Stimulated activated CD4-positive, alpha-beta T cell treated with anti-CD3 and anti-CD28 coated beads, TNF-alpha, amount 100 ng/mL, for 4 hours (primary cell): ENCODE measurements around the gene CD47.

Source experiments
- DNase-seq, 3 experiments: peaks; one replicate each; pipeline ENCODE4 v3.0.0-alpha.2; 2020; ENCODE audit warnings: low read depth in 3 of 3

The CD47 gene

DNA sequence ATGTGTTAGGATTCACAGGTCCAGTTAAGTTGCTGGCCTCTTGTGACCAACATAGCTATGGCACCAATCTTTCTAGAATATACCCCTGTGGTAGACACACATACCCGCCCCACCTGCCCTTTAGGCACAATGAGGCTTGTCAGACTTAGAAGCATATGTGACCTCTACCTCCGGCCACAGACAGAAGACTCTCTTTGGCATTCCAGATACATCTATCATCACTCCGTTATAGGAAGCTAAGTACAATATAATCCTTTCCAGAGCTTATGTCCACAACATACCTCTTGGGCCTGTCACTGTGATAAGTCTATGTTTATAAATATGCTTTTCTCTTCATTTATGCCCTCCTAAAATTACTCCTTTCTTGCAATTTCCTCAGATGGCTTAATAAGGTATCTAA lies 39.8 kb downstream of the CD47 start:
- no peak for DNase-seq

DNA sequence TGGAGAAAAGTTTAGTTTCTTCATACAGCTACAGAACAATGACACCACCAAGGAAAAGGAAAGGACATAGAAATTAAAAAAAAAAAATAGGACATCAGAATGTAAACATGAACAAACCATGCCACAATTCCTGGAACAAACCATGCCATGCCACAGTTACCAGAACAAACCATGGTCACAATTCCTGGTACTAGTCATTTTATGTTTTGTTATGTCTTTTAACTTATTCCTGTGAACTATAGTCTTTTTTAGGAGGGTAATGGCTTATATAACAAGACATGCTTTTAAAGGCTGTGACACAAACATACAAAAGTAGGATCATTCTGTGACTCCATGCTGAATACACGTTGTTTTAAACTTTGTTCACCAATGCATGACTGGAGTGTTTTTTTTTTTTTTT lies 42.8 kb downstream of the CD47 start:
- DNase-seq: no peak

DNA sequence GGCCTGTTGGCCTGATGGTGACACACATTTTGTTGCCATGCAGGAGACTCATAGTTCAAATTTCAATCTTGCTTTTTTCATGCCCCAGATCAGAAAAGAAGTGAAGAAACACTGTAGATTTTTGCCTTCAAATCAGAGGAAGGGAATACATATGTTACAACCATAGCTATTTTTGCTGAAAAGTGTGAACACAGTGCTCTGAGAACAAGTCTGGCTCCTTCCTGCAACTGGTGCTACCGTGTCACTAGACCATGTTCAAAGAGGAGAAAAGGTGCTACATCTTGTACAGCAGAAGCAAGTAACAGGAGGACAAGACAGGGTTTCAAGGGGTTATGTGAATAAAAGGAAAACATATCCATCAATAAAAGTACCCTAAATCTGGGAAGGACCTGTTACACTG lies 44.6 kb downstream of the CD47 start:
- DNase-seq: no peak

DNA sequence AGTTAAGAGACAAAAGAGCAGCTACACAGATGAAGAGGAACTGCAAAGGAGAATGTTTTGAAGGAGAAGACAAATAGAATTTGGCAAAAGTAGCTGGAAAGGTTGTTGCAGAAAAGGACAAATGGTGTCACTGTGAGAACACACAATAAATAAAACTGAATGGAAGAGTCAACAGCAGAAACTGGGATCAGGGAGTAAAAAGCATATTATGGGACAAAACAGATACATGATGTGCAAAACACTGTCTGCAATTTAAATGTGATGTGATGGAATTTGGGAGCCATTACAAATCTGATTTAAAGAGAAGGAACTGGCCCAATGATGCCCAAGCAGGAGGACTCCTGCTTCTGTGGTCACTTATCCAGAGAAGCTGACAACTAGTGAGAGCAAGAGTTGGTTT lies 46.1 kb downstream of the CD47 start:
- no peak for DNase-seq

DNA sequence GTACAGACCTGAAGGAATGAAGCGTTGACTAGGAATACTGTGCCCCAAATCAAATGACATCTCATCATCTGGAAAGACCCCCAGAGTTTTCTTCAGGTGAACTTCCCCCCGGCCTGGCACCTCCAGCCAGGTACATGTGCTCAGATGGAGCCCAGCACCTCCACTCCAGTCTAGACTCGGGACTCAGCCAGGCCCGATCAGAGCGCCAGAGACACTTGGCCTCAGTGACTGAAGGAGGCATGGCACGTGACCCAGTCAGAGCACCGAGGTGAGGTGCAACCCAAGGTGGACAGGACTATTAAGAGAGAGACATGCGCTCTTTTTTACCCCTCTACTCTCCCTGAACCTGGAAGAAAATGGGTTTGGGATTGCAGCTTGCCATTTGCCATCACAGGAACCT lies 48.5 kb downstream of the CD47 start:
- DNase-seq: no peak

DNA sequence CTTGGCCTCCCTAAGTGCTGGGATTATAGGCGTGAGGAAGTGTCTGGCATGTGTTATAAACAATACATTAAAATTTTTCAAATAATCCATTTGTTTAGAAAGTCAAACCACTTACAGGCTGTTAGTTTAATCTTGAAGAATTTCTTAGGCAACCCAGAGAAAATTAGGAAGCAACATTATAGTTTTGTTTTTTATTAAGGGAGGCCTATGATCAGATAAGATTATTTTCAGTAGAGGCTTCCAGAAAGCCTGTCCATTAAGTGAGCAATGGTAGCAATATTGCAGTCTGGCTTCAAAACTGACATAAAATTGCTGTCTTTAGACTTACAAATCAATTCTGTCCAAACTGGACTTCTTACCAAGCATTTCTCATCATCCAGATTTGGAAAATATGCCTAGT lies 49.6 kb downstream of the CD47 start:
- DNase-seq: no peak

DNA sequence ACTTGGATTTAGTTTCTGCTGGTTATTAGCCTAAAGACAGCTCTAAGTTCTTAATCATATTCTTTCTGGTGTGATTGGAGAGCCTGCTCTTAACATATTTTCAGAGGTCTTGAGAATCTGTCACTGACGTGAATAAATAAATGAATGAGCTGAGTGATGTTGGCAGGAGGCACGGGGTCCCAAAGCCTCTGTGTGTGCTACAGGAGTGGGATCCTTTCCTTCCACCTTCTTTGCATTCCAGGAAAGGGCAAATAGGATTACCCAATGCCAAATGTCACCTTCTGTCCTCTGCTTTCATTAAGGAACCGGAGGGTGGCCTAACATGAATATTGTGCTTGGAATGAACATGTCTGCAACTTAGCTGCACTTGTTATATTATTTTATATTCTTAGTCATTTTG lies 53.1 kb downstream of the CD47 start:
- DNase-seq: no peak

DNA sequence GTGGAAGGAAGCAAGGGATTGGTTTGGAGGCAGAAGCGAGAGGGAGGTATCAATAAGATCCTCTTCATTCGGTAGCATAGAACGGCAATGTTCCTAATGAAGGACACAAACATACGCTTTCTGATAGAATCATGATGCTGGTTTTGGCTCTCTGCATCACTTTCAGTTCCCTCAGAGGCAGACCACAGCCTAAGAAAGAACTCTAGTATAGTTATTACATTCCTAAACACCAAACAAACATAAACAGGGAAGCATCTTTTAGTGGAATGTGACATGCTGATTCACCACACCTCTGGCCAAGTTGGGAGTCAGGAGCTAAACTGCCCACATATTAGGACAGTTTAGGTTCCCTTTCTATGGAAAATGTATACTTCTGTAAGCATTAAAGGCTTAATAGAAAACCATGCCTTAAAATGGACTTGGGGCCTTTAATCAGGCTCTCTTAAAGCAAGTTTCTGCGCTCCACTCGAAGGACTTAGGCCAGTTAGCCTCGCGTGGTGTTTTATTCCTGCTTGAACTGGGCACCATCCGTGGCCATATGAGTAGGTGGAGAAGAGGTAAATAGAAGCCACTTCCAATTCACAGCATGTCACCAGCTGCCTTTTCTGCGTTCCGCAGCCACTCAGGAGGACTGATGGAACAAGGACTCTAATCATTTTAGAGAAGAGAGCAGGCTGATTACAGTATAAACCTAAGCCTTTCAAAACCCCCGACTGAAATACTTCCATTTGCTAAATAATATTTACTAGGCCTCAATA lies 53.7 kb downstream of the CD47 start:
- DNase-seq: no peak

DNA sequence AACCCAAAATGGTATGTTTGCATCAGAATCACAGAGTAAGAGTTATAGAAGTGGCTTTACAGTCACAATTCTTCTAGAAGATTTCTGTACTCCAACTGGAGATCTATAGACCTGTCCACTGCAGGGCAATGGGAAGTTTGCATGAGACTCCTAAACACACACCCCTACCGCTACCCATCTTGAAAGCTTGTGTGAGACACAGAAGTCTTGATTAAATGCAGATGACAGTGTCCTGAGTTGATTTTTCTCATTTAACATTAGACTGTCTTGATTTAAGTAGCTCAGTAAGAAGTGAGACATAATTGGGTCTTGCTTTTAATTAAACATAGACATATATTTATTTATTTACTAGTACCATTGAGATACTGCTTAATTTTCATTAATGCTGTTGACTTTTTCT lies 54.4 kb downstream of the CD47 start:
- no peak for DNase-seq

DNA sequence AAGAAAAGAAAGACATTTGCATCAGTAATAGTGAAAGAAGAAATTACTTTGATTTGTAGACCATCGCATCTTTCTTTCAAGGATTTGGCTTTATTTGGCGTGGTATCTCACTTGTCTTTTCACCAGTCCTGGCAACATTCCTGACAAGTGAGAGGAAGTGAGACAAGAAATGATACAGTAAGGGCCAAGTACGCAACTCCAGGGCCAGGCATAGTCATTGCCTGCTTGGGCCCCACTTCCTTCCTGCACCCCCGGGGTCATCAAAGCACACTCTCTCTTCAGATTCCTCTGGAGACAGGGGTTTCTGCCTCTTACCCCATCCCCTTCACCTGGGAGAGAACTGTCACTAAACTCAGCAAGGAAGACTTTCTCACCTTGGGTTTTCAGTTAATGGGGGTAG lies 55.1 kb downstream of the CD47 start:
- DNase-seq: no peak

DNA sequence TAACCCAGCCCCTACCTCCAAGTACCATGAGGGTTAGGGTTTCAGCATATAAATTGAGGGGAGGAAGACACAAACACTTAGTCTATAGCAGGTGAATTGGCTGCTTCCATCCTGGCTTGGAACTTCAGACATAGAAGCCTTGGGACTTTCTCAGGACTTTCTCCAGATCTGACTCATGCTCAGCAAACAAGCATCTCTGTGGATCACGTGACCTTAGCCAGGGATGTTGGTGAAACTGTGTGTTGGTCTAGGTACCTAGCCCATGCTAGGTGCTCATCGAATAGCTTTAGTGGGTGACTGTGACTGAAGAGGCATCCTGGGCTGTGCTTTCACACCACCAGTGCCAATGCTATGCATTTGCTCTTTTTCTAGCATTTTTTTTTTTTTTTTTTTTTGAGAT lies 58.9 kb downstream of the CD47 start:
- no peak for DNase-seq

DNA sequence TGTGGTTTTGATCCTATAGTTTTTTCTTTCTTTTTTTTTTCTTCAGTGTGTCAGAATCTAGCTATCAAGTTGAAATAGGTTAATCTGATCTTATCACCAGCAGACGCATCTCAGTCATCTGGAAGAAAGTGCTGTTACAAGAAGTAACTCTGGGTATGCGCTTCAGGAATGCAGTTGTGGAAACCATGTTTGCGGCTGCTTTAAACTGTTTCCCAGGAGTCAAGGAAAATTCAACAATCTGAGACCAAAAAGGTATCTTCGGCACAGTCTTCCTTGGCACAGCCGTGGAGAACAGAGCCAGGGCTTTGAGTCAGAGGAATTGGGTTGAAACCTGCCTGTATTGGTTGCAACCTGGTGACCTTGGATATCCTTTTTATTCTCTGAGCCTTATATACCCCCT lies 59.9 kb downstream of the CD47 start:
- DNase-seq: no peak

DNA sequence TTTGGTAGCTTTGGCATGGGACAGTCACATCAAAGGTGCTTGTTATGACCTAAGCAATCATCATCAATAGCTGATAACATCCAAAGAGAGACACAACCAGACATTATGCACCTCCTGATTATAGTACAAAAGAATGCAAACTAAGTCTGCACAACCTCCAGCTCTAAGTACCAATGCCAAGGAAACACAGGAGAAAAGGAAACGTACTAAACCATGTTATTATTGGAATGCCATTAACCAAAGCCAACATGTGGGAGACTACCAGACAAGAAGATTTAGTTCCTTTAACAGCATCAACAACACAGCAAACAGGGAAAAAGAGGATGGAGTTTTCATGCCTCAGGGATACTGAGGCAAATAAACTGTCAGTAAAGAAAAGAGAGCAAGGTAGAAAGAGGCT lies 61.4 kb downstream of the CD47 start:
- no peak for DNase-seq

DNA sequence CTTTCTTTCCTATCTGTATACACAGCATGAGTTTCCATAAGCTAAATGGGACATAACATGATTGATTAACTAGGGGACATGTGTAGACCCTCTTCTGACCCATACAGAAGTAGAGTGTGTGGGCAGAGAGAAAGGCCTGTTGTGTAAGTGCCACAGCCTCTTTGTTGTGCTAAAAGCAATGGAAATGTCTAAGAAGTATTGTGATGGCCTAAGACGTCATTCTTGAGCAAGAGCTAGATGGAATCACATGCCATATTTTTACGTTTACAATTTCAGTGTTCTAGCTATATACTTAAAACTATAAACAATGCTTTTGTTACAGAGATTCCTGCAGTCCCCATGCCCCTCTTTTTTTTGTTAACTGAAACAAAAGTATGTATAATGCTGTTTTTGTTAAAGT lies 61.9 kb downstream of the CD47 start:
- no peak for DNase-seq

DNA sequence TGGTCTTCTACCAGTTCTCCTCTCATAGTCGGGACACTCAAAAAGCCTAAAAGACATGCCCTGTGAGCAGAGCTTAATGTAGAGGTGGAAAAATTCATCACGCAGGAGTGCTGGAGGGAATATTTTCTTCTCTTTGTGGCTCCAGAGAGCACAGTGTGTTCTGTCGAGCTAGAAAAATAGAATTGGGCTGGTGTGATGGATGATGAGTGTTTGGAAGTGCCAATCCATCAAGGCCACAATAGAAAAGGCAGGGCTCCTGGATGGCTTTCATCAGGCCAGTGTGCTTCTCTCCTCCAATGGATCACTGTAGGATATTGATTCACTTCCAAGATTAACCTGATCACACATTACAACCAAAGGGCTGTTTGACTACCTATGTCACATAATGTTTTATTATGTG lies 65.7 kb downstream of the CD47 start:
- DNase-seq: no peak

DNA sequence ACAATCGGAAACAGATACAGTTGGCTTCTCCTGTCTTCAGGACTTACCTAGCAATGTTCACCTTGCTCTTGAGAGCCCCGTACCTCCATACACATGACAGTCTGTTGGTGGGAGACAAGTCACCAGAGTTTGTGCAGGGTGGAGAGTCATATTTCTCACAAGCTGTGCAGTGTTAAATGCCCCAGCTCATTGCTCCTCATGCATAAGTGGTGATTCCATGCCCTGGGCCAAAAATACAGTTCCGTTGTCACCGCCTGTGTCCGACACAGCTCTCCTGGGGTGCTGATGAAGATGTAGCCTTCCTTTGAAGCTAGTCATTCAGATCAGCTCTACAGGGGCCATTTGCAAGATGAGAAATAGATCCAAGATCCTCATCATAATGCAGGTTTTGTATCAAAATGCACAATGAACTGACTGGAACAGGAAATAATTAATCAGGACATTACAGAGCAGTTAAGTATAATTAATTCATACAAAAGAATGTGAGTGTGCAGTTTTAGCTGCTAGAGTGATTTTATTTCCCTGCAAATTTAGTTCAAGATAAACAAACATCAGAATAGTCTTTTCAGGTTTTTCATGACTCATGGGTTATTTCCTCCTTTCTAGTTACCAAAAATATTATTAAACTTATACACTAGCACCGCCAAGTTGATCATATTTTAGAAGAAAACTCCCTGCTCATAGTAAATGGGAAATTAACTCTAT lies 66.5 kb downstream of the CD47 start:
- no peak for DNase-seq

DNA sequence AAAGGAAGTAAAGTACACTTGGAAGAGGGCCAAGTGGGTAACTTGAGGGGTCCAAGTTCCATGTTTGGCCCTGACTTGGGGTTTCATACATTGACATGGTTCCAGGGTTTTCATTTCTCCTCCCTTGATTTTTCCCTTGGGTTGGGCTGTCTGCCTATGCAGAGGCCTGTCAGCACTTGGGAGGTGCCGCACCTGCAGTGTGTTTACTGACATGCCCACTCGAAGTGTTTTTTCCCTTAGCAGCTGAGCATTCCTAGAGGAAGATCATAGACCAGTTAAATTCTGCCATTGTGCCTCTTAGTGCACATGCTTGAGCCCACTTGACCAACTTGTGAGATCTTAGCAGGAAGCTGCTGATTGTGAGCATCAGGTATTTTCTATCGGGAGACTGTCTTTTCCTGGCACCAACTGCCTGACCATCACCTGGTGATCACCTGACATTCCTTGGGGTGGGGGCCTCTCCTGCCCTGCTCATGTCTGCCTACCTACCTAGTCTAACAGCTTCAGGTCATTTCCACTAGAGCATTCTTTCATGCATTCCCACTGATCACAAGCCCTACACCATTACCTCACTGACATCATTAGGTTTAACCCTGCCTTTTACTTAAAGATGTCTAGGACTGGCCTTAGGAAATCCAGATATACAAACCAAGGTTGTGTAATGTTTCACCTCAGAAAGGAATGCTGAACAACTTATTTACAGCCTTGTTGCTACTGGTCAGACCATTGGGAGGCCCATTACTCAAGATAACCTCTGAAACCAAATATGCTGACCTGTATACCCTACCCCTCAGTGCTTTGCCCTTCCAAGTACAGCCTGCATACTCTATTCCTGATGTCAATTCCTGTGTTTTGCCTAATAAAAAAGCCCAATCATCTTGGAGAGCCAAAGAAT lies 68.3 kb downstream of the CD47 start:
- DNase-seq: no peak

DNA sequence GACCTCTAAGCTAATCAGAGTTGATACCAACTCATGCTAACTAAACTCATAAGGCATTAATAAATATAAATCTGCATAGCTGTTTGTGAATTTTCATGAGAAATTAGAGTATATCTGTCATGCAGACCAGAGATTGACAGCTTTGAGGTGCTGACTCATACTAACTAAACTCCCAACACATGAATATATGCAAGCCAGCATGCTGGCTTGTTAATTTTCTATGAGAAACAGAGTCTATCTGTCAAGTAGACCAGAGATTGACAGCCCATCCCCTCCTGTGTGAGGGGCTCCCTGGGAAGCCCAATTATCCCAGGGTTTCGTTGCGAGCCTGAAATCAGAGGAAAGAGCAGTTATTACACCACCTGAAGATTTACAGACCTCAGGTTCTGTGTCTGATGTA lies 69.3 kb downstream of the CD47 start:
- DNase-seq: no peak

DNA sequence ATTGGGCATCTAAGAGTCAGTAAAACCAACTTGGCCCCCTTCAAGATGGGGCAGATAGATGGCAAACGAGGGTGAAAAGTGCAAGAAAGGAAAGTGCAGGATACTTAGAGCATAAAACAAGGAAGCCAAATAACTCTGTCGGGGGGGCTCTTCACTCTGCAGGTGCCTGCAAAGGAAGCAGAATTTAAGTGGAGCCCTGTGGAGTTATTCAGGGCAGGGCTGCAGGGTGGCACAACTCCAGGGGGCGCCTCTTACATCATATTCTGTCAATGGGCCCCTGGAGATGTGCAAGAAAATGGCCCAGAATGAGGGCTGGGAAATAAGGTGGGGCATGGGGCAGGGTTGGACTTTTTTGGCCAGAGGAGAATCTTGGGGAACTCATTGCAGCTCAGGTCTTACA lies 69.7 kb downstream of the CD47 start:
- no peak for DNase-seq

DNA sequence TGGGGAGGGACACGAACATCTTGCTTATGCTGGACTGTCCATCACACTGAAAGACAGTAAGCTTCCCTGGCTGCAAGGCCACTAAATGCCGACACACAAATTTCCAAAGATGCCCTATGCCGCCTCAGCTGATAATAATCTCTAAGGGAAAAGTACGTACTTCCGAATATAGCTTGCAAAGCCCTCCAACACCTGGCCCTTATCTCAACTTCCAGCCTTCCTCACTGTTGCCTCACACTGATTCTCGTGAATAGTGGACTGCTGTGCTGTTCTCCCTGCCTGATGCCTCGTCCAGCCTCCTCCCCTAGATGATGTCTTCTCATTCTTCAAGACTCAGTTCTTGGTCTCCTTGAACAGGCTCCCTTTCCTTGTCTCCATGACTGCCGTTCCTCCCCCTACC lies 72.3 kb downstream of the CD47 start:
- DNase-seq: no peak

DNA sequence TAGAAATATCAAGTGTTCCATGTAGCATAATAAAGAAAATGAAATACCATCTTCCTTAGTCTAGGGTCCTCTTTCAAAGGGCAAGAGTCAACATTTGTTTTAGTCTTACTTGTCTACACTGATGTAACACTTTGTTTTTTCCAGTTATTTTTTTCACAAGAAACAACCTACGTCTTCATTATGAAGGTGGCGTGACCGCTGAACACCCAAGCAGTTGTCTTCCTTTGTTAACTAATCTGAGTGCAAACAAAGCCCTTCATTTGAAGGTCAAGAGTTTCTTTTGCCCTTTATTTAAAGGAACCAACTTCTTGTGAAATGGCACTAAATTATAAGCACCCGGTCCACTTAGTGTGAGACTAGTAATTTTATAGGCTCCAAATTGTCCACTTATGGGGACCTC lies 73.2 kb downstream of the CD47 start:
- DNase-seq: no peak

DNA sequence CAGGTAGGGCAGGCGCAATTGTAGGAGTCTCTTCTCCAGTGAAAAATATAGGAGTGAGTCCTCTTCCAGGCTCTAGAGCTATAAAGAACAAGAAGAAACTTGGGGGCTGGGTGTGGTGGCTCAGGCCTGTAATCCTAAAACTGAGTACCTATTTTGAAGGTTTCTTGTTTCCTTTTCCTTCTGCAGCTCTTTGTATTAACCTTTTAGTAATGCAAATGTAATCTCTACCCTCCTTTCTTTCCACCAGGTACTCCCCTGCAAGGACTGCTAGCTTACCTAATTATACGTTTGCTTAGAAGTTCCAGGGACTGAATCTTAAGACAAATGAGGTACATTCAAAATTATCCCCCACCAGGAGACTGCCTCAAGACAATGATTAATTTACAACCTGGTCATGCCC lies 75.9 kb downstream of the CD47 start:
- DNase-seq: no peak
